ENCODE measurements around the gene SH3GLB1.
"Not testable (repeated sequence)": the region's sequence is repeated elsewhere in the genome, so short reads cannot be mapped to it uniquely, and the experiment has no call there.

GRCh38 chr1:86658381-86658780 lies 46.0 kb upstream of the SH3GLB1 start:
- TF ChIP-seq CTCF (conservative IDR thresholded peaks at IDR 0.05; ENCODE audit: low read depth, low read length); EZH2 (IDR thresholded peaks at IDR 0.05; ENCODE audit: low read length, unreplicated experiment); EZH2phosphoT487 (IDR thresholded peaks at IDR 0.05; ENCODE audit: borderline replicate concordance, low read length): not testable (repeated sequence)
